Mesodermal cell (in vitro differentiated cells): ENCODE data around the gene DCK.
"Not testable (repeated sequence)": the region's sequence is repeated elsewhere in the genome, so short reads cannot be mapped to it uniquely, and the experiment has no call there.

Experiments used
- H3K27ac ChIP-seq: 2 replicates; pipeline ENCODE4 v1.7.0; 2013; ENCODE audit warnings: mild to moderate bottlenecking, low read depth, low read length, moderate library complexity; ENCODE audit not compliant: severe bottlenecking
- H3K36me3 ChIP-seq: 2 replicates; pipeline ENCODE4 v1.7.1; 2013; ENCODE audit warnings: mild to moderate bottlenecking, low read length, moderate library complexity; ENCODE audit not compliant: control insufficient read depth, insufficient read depth
- H3K4me1 ChIP-seq: one replicate; pipeline ENCODE4 v1.7.1; 2013; ENCODE audit warnings: mild to moderate bottlenecking, low read length; ENCODE audit not compliant: insufficient read depth, control insufficient read depth, poor library complexity, severe bottlenecking
- H3K4me3 ChIP-seq: 2 replicates; pipeline ENCODE4 v1.7.0; 2013; ENCODE audit warnings: low read length, control low read depth, mild to moderate bottlenecking; ENCODE audit not compliant: insufficient read depth, poor library complexity, severe bottlenecking; ENCODE audit errors: extremely low read depth
- H3K9me3 ChIP-seq: 2 replicates; pipeline ENCODE4 v1.7.1; 2013; ENCODE audit warnings: mild to moderate bottlenecking, low read length, moderate library complexity; ENCODE audit not compliant: control insufficient read depth
- WGBS, 2 experiments: methylation state at CpG; one replicate each; pipeline ENCODE4 v1.1.5; 2013; ENCODE audit warnings: missing lambda C conversion rate in 2 of 2; ENCODE audit not compliant: insufficient coverage in 2 of 2; 5-methylcytosine and 5-hydroxymethylcytosine counted together

DCK gene

GRCh38 chr4:71025654-71026053 lies 32.2 kb downstream of the DCK start:
- Histone ChIP-seq H3K4me3 (no peak overlapping the region), H3K27ac (no peak overlapping the region), H3K9me3 (no peaks in the 10 kb centered on the region), H3K4me1 (no peaks in the 10 kb centered on the region), H3K36me3 (peaks cover 42% of the 10 kb centered on the region)
- WGBS, 2 experiments: no CpG with 5 or more reads among the region's 3 CpGs

- Histone ChIP-seq H3K36me3 (peaks cover 43% of the 10 kb centered on the region), H3K4me3 (no peak overlapping the region), H3K4me1 (no peaks in the 10 kb centered on the region), H3K9me3 (no peaks in the 10 kb centered on the region), H3K27ac (no peak overlapping the region)
- WGBS, 2 experiments: 86 to 100% methylated on average over 1 of the region's 2 CpGs
Measured at GRCh38 chr4:71026086-71026485, 32.6 kb downstream of the DCK start.

GRCh38 chr4:71027611-71028010 lies 34.2 kb downstream of the DCK start:
- Histone ChIP-seq H3K4me3 (no peak overlapping the region), H3K4me1 (no peaks in the 10 kb centered on the region), H3K27ac (no peak overlapping the region), H3K36me3 (peaks cover 48% of the 10 kb centered on the region), H3K9me3 (no peaks in the 10 kb centered on the region)
- WGBS, 2 experiments: no CpG with 5 or more reads among the region's 1 CpG

GRCh38 chr4:71029504-71029903 lies 36.1 kb downstream of the DCK start:
- WGBS, 2 experiments: no CpG with 5 or more reads among the region's 1 CpG
- H3K36me3 ChIP-seq: peaks cover 45% of the 10 kb centered on the region
- H3K4me3 ChIP-seq: no peak overlapping the region

GRCh38 chr4:71032106-71032505 lies 38.7 kb downstream of the DCK start:
- WGBS, 2 experiments: 93 to 95% methylated on average over 5 to 9 of the region's 10 CpGs
- not testable (repeated sequence) for H3K4me1 ChIP-seq, H3K27ac ChIP-seq, H3K4me3 ChIP-seq, H3K9me3 ChIP-seq
- peaks cover 60% of the 10 kb centered on the region for H3K36me3 ChIP-seq

More at GRCh38 chr4:71029504-71029903, 36.1 kb downstream of the DCK start:
- H3K27ac ChIP-seq: no peak overlapping the region
- H3K4me1 ChIP-seq: no peaks in the 10 kb centered on the region
- H3K9me3 ChIP-seq: no peaks in the 10 kb centered on the region

- no peak overlapping the region for H3K27ac ChIP-seq
- H3K9me3 ChIP-seq: no peaks in the 10 kb centered on the region
- WGBS, 2 experiments: 100% methylated on average over 2 of the region's 4 CpGs
- H3K36me3 ChIP-seq: peaks cover 20% of the 10 kb centered on the region
- no peak overlapping the region for H3K4me3 ChIP-seq
- no peaks in the 10 kb centered on the region for H3K4me1 ChIP-seq
Measured at GRCh38 chr4:71045256-71045655, 51.8 kb downstream of the DCK start.

GRCh38 chr4:71049395-71049794 lies 55.9 kb downstream of the DCK start:
- Histone ChIP-seq H3K9me3 (no peaks in the 10 kb centered on the region), H3K27ac (no peak overlapping the region), H3K36me3 (no peaks in the 10 kb centered on the region), H3K4me1 (no peaks in the 10 kb centered on the region), H3K4me3 (no peak overlapping the region)
- WGBS, 2 experiments: 88 to 92% methylated on average over 1 to 2 of the region's 5 CpGs

GRCh38 chr4:71050809-71051208 lies 57.4 kb downstream of the DCK start:
- H3K4me1 ChIP-seq: no peaks in the 10 kb centered on the region
- no peaks in the 10 kb centered on the region for H3K36me3 ChIP-seq
- no CpG with 5 or more reads among the region's 1 CpG for WGBS, 2 experiments
- H3K27ac ChIP-seq: no peak overlapping the region
- no peaks in the 10 kb centered on the region for H3K9me3 ChIP-seq
- H3K4me3 ChIP-seq: no peak overlapping the region

GRCh38 chr4:71052034-71052433 lies 58.6 kb downstream of the DCK start:
- Histone ChIP-seq H3K36me3 (no peaks in the 10 kb centered on the region), H3K27ac (no peak overlapping the region)
- WGBS, 2 experiments: 80% methylated on average over 1 of the region's 7 CpGs; no CpG with 5 or more reads in 1 of the 2 experiments

GRCh38 chr4:71052716-71053115 lies 59.3 kb downstream of the DCK start:
- Histone ChIP-seq H3K4me1 (no peaks in the 10 kb centered on the region), H3K36me3 (no peaks in the 10 kb centered on the region), H3K4me3 (no peak overlapping the region), H3K27ac (no peak overlapping the region), H3K9me3 (no peaks in the 10 kb centered on the region)
- WGBS, 2 experiments: 100% methylated on average over 1 of the region's 2 CpGs; no CpG with 5 or more reads in 1 of the 2 experiments

More at GRCh38 chr4:71052034-71052433, 58.6 kb downstream of the DCK start:
- Histone ChIP-seq H3K4me3 (no peak overlapping the region), H3K9me3 (no peaks in the 10 kb centered on the region), H3K4me1 (no peaks in the 10 kb centered on the region)

GRCh38 chr4:71053613-71054012 lies 60.2 kb downstream of the DCK start:
- H3K4me3 ChIP-seq, H3K9me3 ChIP-seq, H3K27ac ChIP-seq, H3K36me3 ChIP-seq, H3K4me1 ChIP-seq: not testable (repeated sequence)
- no CpG with 5 or more reads among the region's 1 CpG for WGBS, 2 experiments
